Spinal cord (tissue), 10 donors: ENCODE data around the gene NANOS2. TPM values are rescaled to one million over a fixed set of nuclear protein-coding genes. Genes with fewer than 3 reads are reported as not detected.

Experiments
- DNase-seq, 6 donors: peaks; one replicate each; pipeline versions ENCODE4 v3.0.0 to v3.0.0-alpha.2; 2013 to 2015; ENCODE audit warnings: low spot score in 6 of 6, low read depth in 4 of 6
- H3K27ac ChIP-seq: one replicate; pipeline ENCODE4 v1.5.1; 2013; ENCODE audit warnings: low read depth, low read length, control low read depth
- H3K27me3 ChIP-seq: one replicate; pipeline ENCODE4 v1.6.1; 2013; ENCODE audit warnings: low read length; ENCODE audit not compliant: control insufficient read depth, insufficient read depth
- H3K36me3 ChIP-seq: one replicate; pipeline ENCODE4 v1.6.1; 2013; ENCODE audit warnings: low read length; ENCODE audit not compliant: control insufficient read depth, insufficient read depth
- H3K4me1 ChIP-seq: one replicate; pipeline ENCODE4 v1.6.1; 2013; ENCODE audit warnings: low read length; ENCODE audit not compliant: control insufficient read depth, insufficient read depth
- H3K4me3 ChIP-seq: one replicate; pipeline ENCODE4 v1.5.1; 2013; ENCODE audit warnings: low read depth, low read length, control low read depth
- H3K9me3 ChIP-seq: one replicate; pipeline ENCODE4 v1.6.1; 2013; ENCODE audit warnings: low read length; ENCODE audit not compliant: control insufficient read depth, insufficient read depth
- WGBS: methylation state at CpG from one replicate; pipeline ENCODE4 v1.1.5; 2013; ENCODE audit warnings: missing lambda C conversion rate; ENCODE audit not compliant: insufficient coverage; 5-methylcytosine and 5-hydroxymethylcytosine counted together
- long read RNA-seq, 4 donors: transcript quantifications; one replicate each; lab custom pipeline, GENCODE V29; 2026
- polyA plus RNA-seq, 2 donors: library from polyadenylated mRNA; unstranded; fragments of 120-200 nt; gene quantifications; one replicate each; pipeline ENCODE4 v1.2.1, GENCODE V29; 2013; ENCODE audit not compliant: insufficient read length in 2 of 2
- total RNA-seq, 2 donors: library from RNA; depleted of rRNA in 1 of 2; stranded (reverse); fragments of 120-200 nt in 1 of 2; fragments of >200 nt in 1 of 2; gene quantifications; one replicate each; pipeline versions ENCODE4 v1.2.3 to v1.2.4, GENCODE V29; 2013 to 2014
- donor health status: healthy.

The NANOS2 gene
- under 1 TPM in 1 of 2 donors, not detected in 1; 0.11 TPM for total RNA-seq
- under 1 TPM; 0.15 to 0.21 TPM for polyA plus RNA-seq
- long read RNA-seq, donor 1 = 0 reads
- long read RNA-seq, donor 2, partial matches to known transcripts = 0 of 1 reads
- long read RNA-seq, donor 2, other reads (novel, unspliced or antisense) = 0 of 1 reads
- long read RNA-seq, donor 3 = 0 reads
- long read RNA-seq, donor 4 = 0 reads

DNA sequence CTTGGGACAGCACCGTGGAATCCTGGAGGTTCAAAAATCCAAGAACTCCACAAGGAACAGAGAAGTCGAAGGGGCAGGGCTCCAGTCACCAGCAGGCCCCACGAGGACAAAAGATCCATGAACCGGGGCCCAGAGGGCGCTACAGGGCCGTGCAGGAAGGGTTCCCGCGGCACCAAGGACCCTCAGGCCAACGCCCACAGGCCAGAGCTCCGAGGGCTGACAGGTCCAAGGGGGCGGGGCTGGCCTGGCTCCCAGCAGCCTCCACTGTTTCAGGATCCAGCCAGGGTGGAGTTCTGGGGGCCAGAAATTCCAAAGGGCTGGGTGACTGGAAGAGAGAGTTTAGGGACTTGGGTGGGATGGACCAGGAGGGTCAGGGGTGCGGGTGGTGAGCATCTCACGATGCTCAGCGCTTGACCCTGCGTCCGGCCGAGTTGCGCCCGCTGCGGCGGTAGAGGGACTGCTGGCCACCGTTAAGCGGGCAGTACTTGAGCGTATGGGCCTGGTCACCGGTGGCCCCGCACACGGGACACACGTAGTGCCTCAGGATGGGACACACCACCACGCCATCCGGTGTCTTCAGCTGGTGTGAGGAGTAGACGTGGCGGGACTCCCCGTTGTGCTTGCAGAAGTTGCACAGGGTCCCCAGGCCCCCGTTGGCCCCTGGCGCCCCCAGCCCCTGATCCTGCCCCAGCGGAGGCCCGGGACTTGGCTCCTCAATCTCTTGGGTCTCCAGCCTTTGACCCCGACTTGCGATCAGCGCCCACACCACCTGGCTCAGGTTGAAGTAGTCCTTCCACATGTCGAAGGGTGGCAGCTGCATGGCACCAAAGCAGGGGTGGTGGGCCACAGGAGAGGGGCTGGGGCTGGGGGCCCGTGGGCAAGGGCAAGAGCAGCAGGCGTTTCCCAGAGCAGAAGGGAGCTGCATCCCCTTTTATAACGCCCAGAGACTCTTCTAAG lies at the start of gene NANOS2:
Gene NANOS2, minus strand, starts transcription at position 905 of the 957 bp plus-strand sequence. Its CDS starts 85 bp downstream, at position 820.
- no peak for DNase-seq
- Histone ChIP-seq H3K27me3 (no peaks in the 10 kb centered on the region), H3K27ac (no peak within 1 kb of the TSS), H3K4me3 (no peak within 1 kb of the TSS), H3K36me3 (no peaks in the 10 kb centered on the region), H3K4me1 (peaks cover 7% of the 10 kb centered on the region), H3K9me3 (no peaks in the 10 kb centered on the region)
- 61% methylated on average over 41 of the region's 44 CpGs for WGBS

DNA sequence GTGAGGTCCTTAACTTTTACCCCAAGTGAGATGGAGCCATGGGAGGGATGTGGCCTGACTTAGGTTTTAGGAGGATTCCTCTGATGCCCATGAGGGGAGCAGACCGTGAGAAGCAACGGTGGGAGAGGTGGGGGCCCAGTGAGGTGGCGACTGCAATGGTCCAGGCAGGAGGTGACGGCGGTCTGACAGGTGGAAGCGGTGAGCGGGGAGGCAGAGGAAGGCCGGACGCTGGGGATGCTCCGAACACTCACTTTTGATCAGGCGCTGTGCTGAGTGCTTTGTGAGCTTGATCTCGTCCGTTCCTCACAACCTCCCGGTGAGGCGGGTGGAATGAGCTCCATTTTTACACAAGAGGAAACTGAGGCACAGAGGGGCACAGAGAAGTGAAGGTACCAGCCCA lies 47.4 kb upstream of the NANOS2 start:
- Histone ChIP-seq H3K4me1 (peaks cover 24% of the 10 kb centered on the region), H3K27ac (no peak overlapping the region), H3K36me3 (peaks cover 72% of the 10 kb centered on the region), H3K4me3 (no peak overlapping the region), H3K27me3 (no peaks in the 10 kb centered on the region), H3K9me3 (no peaks in the 10 kb centered on the region)
- 81% methylated on average over 15 of the region's 15 CpGs for WGBS
- no peak for DNase-seq

DNA sequence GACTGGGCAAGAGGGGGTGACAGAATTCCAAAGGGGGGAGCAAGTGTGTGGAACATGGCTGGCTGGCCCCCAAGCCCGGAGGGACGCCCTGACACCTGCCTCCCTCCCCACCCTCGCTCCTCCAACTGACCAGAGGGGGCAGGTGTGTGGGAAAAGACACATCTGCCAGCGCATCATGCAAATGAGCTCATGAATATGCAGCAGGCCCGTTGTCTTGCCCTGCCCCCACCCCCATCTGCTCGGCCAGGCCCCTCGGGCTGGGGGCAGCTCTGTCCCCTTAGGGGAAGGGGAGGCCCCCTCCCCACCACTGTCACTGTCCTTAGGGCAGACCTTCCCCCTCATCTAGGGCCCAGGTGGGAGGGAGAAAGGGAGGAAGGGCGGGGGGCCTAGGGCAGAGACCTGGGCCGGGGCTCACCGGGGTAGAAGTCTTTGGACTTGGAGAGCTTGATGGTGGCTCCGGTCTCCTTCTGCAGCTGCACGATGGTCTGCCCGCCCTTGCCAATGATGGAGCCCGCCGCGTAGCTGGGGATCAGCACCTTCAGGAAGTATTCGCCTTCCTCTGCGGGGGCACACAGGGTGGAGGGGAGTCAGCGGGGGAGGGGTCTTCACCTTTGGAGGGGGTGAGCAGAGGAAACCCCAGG lies 46.1 kb upstream of the NANOS2 start:
- peaks cover 80% of the 10 kb centered on the region for H3K36me3 ChIP-seq

DNA sequence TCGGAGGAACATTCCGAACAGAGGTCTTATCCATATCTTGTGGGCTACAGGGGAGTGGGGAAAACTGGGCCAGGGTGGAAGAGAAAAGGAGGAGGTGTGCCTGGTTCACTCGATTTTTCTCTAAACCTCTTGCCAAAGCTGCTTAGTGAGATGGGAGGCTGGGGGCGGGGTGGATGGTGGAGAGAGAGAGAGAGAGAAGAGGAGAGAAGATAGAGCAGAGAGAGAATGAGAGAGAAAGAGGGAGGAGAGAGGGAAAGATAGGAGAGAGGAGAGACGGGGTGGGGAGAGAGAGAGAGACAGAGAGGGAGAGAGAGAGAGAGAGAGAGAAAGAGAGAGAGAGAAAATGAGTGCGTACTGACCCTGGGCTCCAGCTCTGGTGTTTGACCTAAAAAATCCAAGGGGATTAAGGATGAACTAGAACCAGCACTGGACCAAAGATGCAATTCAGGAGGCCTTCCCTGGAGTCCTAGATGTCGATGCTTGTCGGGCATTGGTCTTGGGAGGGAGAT lies 45.0 kb upstream of the NANOS2 start:
- H3K4me1 ChIP-seq = peaks cover 41% of the 10 kb centered on the region
- peaks cover 81% of the 10 kb centered on the region for H3K36me3 ChIP-seq
- no peak overlapping the region for H3K27ac ChIP-seq
- no peaks in the 10 kb centered on the region for H3K27me3 ChIP-seq
- no peaks in the 10 kb centered on the region for H3K9me3 ChIP-seq
- no peak overlapping the region for H3K4me3 ChIP-seq
- 65% methylated on average over 5 of the region's 8 CpGs for WGBS
- no peak for DNase-seq

More for the DNA sequence above, 46.1 kb upstream of the NANOS2 start:
- Histone ChIP-seq H3K4me1 (peaks cover 32% of the 10 kb centered on the region), H3K27ac (peak overlapping the region; percentile 35), H3K27me3 (no peaks in the 10 kb centered on the region), H3K4me3 (no peak overlapping the region), H3K9me3 (no peaks in the 10 kb centered on the region)
- WGBS = 13% methylated on average over 3 of the region's 19 CpGs
- DNase-seq = peak in 2 of 6 donors; percentile 54 to 76

DNA sequence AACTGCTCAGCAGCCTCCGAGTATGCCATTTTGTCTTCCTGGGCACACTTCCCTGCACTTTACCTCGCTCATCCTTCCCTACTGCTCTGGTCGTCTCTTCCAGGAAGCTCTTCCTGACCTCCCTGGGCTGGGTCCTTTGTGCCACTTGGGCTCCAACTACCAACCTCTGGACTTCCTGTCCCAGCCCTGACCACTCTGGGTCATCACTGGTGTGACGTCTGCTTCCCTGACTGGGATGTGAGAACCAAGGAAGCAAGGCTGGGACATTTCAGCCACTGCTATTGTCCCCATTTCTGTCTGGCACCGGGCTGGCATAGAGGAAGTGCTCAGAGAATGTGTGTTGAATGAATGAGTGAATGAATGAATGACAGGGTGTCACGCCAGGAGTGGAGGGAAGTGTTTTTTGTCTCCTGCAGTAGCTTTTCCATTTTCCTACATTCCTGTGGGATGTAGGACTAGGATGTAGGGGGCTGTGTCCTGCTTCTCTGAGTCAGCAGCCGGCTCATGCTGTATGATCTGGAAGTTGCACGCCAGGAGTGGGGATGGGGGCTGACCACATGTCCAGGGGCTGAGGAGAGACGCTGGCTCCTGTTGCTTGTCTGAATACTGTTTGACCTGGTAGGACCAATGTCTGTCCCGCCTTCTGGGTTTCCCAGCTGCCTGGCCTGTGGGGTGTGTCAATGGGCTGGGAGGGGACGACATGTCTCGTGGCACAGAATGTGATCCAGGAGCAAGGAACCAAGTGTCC lies 44.4 kb upstream of the NANOS2 start:
- peaks cover 81% of the 10 kb centered on the region for H3K36me3 ChIP-seq
- no peak for DNase-seq
- H3K4me3 ChIP-seq = no peak overlapping the region
- 85% methylated on average over 10 of the region's 12 CpGs for WGBS
- no peaks in the 10 kb centered on the region for H3K9me3 ChIP-seq
- no peaks in the 10 kb centered on the region for H3K27me3 ChIP-seq
- peaks cover 47% of the 10 kb centered on the region for H3K4me1 ChIP-seq
- H3K27ac ChIP-seq = no peak overlapping the region

DNA sequence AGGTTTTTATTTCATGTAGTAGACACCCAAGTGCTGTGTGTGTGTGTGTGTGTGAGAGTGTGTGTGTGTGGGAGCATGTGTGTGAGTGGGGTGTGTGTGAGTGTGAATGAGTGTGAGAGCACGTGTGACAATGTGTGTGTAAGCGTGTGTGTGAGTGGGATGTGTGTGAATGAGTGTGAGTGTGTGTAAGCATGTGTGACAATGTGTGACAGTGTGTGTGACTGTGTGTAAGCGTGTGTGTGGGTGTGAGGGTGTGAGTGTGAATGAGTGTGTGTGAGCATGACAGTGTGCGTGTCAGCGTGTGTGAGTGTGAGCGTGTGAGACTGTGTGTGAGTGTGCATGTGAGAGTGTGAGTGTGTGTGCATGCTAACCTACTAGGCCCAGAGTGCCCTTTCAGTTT lies 43.7 kb upstream of the NANOS2 start:
- Histone ChIP-seq H3K27me3 (no peaks in the 10 kb centered on the region), H3K4me1 (peaks cover 52% of the 10 kb centered on the region), H3K36me3 (peaks cover 81% of the 10 kb centered on the region)

DNA sequence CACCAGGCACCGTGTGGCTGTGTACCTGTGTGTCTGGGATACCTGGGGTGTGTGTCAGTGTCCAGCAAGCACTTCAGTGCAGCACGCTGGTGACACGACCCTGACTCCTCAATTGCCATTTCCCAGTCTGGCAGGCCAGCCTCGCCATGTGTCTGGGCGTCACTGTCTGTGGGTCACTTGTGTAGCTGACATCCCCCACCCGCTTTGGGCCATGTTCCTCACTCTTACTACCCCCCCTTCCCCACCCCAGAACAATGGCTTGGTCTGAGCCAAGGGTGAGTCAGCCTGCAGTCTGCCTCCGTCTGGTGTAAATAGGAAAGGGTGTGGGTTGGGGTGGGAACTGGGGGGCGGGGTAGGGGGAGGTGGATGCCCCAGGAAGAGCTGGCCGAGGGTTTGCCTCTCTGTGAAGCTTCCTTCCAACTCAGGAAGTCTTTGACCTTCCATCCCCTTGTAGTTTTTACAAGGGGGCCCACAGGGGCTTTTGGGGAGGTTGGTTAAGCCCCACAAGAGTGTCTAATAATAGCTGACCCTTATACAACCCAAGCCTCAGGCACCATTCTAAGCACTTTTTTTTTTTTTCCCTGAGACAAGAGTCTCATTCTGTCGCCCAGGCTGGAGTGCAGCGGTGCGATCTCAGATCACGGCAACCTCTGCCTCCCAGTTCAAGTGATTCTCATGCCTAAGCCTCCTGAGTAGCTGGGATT lies 41.5 kb upstream of the NANOS2 start:
- H3K9me3 ChIP-seq = no peaks in the 10 kb centered on the region
- H3K27me3 ChIP-seq = no peaks in the 10 kb centered on the region
- H3K4me1 ChIP-seq = peaks cover 46% of the 10 kb centered on the region
- WGBS = 35% methylated on average over 8 of the region's 13 CpGs
- peak in 2 of 6 donors; percentile 49 to 57 for DNase-seq
- peaks cover 81% of the 10 kb centered on the region for H3K36me3 ChIP-seq
- no peak overlapping the region for H3K4me3 ChIP-seq
- H3K27ac ChIP-seq = no peak overlapping the region

More for the DNA sequence above, 43.7 kb upstream of the NANOS2 start:
- Histone ChIP-seq H3K4me3 (no peak overlapping the region), H3K27ac (no peak overlapping the region), H3K9me3 (no peaks in the 10 kb centered on the region)
- 94% methylated on average over 6 of the region's 6 CpGs for WGBS
- no peak for DNase-seq

DNA sequence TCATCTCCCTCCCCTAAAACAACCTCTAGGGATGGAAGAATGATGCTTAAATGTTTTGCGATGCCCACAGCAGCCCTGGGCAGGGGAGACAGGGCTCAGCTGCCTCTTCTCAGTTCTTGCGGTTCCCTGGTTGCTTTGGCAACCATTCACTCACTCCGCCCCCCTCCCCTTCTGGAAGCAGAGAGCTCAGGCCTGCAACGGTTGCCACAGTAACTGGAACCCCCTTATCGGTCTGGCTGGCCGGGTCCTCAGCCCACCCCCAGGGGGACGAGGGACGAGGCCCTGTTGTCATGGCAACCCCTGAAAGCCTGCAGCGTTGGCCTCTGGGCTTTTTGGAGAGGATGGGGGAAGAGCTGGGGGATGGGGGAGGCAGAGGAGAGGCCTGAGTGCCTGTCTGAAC lies 39.6 kb upstream of the NANOS2 start:
- peaks cover 80% of the 10 kb centered on the region for H3K36me3 ChIP-seq
- no peaks in the 10 kb centered on the region for H3K9me3 ChIP-seq
- H3K27ac ChIP-seq = peak overlapping the region; percentile 64
- 5% methylated on average over 9 of the region's 9 CpGs for WGBS
- peak in 5 of 6 donors; percentile 76 to 97 (median 86) for DNase-seq
- no peaks in the 10 kb centered on the region for H3K27me3 ChIP-seq
- H3K4me1 ChIP-seq = peaks cover 38% of the 10 kb centered on the region
- no peak overlapping the region for H3K4me3 ChIP-seq
